Coronary artery (tissue), 2 donors: Measurements from ENCODE around the gene HSPA12A.

Experiments used
- DNase-seq: peaks from one replicate; pipeline ENCODE4 v3.0.0-alpha.2; 2017; ENCODE audit warnings: low spot score
- H3K27ac ChIP-seq, 2 donors: fragments of 200-600 bp; sonication (generic); one replicate each; pipeline ENCODE4 v1.5.1; 2016 to 2019
- H3K4me3 ChIP-seq: fragments of 200-600 bp; sonication (generic); 2 replicates; pipeline ENCODE4 v1.5.1; 2016; ENCODE audit warnings: mild to moderate bottlenecking, moderate library complexity
- TF ChIP-seq, protein P1 (sequence below): fragments of 200-600 bp; sonication (generic); IDR thresholded peaks from one replicate; pipeline ENCODE4 v1.5.1; 2019; ENCODE audit warnings: antibody characterized with exemption

Gene HSPA12A

GRCh38 chr10:116697816-116698215, 44.5 kb downstream of the HSPA12A start:
- Histone ChIP-seq H3K27ac (no peak overlapping the region), H3K4me3 (no peak overlapping the region)
- no peak for DNase-seq
- TF ChIP-seq, protein P1, sequence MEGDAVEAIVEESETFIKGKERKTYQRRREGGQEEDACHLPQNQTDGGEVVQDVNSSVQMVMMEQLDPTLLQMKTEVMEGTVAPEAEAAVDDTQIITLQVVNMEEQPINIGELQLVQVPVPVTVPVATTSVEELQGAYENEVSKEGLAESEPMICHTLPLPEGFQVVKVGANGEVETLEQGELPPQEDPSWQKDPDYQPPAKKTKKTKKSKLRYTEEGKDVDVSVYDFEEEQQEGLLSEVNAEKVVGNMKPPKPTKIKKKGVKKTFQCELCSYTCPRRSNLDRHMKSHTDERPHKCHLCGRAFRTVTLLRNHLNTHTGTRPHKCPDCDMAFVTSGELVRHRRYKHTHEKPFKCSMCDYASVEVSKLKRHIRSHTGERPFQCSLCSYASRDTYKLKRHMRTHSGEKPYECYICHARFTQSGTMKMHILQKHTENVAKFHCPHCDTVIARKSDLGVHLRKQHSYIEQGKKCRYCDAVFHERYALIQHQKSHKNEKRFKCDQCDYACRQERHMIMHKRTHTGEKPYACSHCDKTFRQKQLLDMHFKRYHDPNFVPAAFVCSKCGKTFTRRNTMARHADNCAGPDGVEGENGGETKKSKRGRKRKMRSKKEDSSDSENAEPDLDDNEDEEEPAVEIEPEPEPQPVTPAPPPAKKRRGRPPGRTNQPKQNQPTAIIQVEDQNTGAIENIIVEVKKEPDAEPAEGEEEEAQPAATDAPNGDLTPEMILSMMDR = no peak

- Histone ChIP-seq H3K27ac (no peak overlapping the region), H3K4me3 (no peak overlapping the region)
- DNase-seq = no peak
- TF ChIP-seq, protein P1 = no peak
These were observed 45.4 kb downstream of the HSPA12A start for GRCh38 chr10:116696919-116697318.

DNA sequence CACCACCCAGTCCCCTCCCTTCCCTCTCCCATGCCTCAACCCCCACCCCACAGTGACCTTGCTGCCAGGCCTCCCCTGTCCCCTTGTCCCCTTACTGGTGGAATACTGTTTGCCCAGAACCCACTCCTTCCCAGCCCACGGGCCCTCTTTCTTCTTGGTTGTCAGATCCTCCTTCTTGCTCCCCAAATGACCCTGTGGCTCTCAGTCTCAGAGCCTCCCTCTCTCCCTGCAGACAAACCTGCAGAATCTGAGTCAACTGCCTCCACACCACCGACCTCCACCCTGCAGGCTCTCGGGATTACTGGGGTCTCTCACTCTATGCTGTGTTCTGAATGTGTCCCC, 47.5 kb downstream of the HSPA12A start:
- DNase-seq = no peak
- H3K27ac ChIP-seq = no peak overlapping the region
- TF ChIP-seq, protein P1 = no peak
- no peak overlapping the region for H3K4me3 ChIP-seq

GRCh38 chr10:116694243-116694926, 48.0 kb downstream of the HSPA12A start:
- Histone ChIP-seq H3K4me3 (no peak overlapping the region), H3K27ac (no peak overlapping the region)
- DNase-seq = no peak
- TF ChIP-seq, protein P1 = no peak

DNA sequence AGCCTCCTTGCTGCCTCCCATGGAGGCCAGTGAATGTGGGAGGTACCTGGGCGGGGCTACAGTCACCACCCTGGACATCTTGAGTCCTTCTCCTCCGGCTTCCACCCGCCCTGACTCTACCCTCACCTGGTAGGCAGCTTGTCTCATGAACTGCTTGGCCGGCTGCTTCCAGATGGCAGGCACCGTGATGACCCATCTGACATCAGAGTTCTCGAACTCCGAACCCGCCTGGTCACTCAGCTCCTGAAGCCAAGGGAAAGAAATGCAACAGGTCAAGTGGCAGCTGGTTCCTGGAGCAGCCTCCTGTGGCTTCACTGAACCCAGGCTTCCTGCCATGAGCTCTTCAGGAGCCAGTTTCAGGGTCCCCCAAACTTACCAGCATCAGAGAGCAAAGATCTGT, 50.1 kb downstream of the HSPA12A start:
- TF ChIP-seq, protein P1 = no peak
- no peak for DNase-seq
- H3K27ac ChIP-seq = peak overlapping the region in 1 of 2 donors; percentile 69
- no peak overlapping the region for H3K4me3 ChIP-seq

DNA sequence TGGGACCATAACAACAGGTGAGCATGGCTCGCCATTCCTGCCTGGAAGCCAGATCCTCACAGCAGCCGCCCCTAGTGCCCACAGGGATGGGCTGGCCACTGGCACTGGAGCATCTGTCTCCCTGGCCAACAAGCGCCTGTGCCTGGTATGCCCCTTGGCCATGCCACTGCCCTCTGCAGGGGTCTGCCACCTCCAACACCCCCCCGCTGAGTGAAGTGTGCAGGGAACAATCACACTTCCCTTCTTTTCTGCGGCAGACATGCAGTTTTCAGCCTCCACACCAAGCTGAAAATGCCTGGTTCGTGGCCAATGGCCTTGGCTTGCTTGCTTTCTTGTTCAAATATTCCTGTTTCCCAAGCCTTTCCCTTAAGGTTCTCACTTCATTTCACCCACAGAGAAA, 50.7 kb downstream of the HSPA12A start:
- Histone ChIP-seq H3K27ac (peak overlapping the region in 1 of 2 donors; percentile 69), H3K4me3 (no peak overlapping the region)
- TF ChIP-seq, protein P1 = no peak
- no peak for DNase-seq
